ENCODE results near the gene DNMT1.

- TF ChIP-seq, protein P1, sequence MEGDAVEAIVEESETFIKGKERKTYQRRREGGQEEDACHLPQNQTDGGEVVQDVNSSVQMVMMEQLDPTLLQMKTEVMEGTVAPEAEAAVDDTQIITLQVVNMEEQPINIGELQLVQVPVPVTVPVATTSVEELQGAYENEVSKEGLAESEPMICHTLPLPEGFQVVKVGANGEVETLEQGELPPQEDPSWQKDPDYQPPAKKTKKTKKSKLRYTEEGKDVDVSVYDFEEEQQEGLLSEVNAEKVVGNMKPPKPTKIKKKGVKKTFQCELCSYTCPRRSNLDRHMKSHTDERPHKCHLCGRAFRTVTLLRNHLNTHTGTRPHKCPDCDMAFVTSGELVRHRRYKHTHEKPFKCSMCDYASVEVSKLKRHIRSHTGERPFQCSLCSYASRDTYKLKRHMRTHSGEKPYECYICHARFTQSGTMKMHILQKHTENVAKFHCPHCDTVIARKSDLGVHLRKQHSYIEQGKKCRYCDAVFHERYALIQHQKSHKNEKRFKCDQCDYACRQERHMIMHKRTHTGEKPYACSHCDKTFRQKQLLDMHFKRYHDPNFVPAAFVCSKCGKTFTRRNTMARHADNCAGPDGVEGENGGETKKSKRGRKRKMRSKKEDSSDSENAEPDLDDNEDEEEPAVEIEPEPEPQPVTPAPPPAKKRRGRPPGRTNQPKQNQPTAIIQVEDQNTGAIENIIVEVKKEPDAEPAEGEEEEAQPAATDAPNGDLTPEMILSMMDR (IDR thresholded peaks at IDR 0.05): no peak
- TF ChIP-seq POLR2A (IDR thresholded peaks at IDR 0.05): no peak
These were observed 4.7 kb downstream of the DNMT1 start for GRCh38 chr19:10190026-10190425.

Data from breast epithelium (tissue), 3 donors.